Occipital lobe (tissue), 2 donors: Measurements from ENCODE around the gene TRIM23. TPM values are rescaled to one million over a fixed set of nuclear protein-coding genes. Genes with fewer than 3 reads are reported as not detected.
"Not testable (repeated sequence)": the region's sequence is repeated elsewhere in the genome, so short reads cannot be mapped to it uniquely, and the experiment has no call there.

Experiments used
- DNase-seq: peaks from one replicate; lab custom pipeline; 2025; lab: John Stamatoyannopoulos, UW
- total RNA-seq: library from RNA; depleted of rRNA; stranded (reverse); fragments of >200 nt; gene quantifications from one replicate; pipeline ENCODE4 v1.2.3, GENCODE V29; 2014

The TRIM23 gene
- 94.1 TPM for total RNA-seq

GRCh38 chr5:65624025-65624570 lies at the start of gene TRIM23:
TRIM23 (minus strand) TSS chr5:65624333; CDS start chr5:65624274, 59 bp downstream.
- DNase-seq: peak; percentile 88

- no peak for DNase-seq
Measured at GRCh38 chr5:65672796-65673195, 48.7 kb upstream of the TRIM23 start.

- no peak for DNase-seq
Measured at GRCh38 chr5:65668696-65669095, 44.6 kb upstream of the TRIM23 start.

- DNase-seq: no peak
Measured at GRCh38 chr5:65663804-65664521, 39.8 kb upstream of the TRIM23 start.

GRCh38 chr5:65654713-65655112 lies 30.6 kb upstream of the TRIM23 start:
- no peak for DNase-seq

- DNase-seq: no peak
Measured at GRCh38 chr5:65651144-65651543, 27.0 kb upstream of the TRIM23 start.

- no peak for DNase-seq
Measured at GRCh38 chr5:65647941-65648340, 23.8 kb upstream of the TRIM23 start.

- no peak for DNase-seq
Measured at GRCh38 chr5:65646938-65647337, 22.8 kb upstream of the TRIM23 start.

- DNase-seq: no peak
Measured at GRCh38 chr5:65640240-65640639, 16.1 kb upstream of the TRIM23 start.

- DNase-seq: no peak
Measured at GRCh38 chr5:65630981-65631380, 6.8 kb upstream of the TRIM23 start.

- no peak for DNase-seq
Measured at GRCh38 chr5:65625743-65626142, 1.6 kb upstream of the TRIM23 start.

GRCh38 chr5:65624571-65625555 lies 730 bp upstream of the TRIM23 start, which contains the start of the genes SHLD3 and TRAPPC13:
SHLD3 (plus strand) TSS chr5:65625027; CDS start chr5:65629588, 4,561 bp downstream.
TRAPPC13 (plus strand) TSS chr5:65625027; CDS start chr5:65625061, 34 bp downstream.
- peak; percentile 83 for DNase-seq

- no peak for DNase-seq
Measured at GRCh38 chr5:65623482-65623881, 651 bp downstream of the TRIM23 start.

GRCh38 chr5:65621961-65622360 lies 2.2 kb downstream of the TRIM23 start:
- not testable (repeated sequence) for DNase-seq

- no peak for DNase-seq
Measured at GRCh38 chr5:65620021-65620420, 4.1 kb downstream of the TRIM23 start.

- DNase-seq: no peak
Measured at GRCh38 chr5:65612298-65612907, 11.7 kb downstream of the TRIM23 start.

GRCh38 chr5:65611524-65611923 lies 12.6 kb downstream of the TRIM23 start:
- no peak for DNase-seq

- DNase-seq: not testable (repeated sequence)
Measured at GRCh38 chr5:65601761-65602160, 22.4 kb downstream of the TRIM23 start.

- DNase-seq: no peak
Measured at GRCh38 chr5:65588694-65589093, 35.4 kb downstream of the TRIM23 start.

GRCh38 chr5:65577141-65577540 lies 47.0 kb downstream of the TRIM23 start:
- DNase-seq: no peak

- DNase-seq: no peak
Measured at GRCh38 chr5:65570598-65571226, 53.4 kb downstream of the TRIM23 start.
